ENCODE measurements around the gene KANSL1L.

KANSL1L gene

GRCh38 chr2:210112871-210113270 is 58.3 kb downstream of the KANSL1L start:
- Mint-ChIP-seq H3K4me1 (no peaks in the 10 kb centered on the region), H3K36me3 (ENCODE audit: low read depth) (peaks cover 60% of the 10 kb centered on the region), H3K27me3 (ENCODE audit: low read depth, poor library complexity) (peaks cover 6% of the 10 kb centered on the region), H3K9me3 (peaks cover 49% of the 10 kb centered on the region), H3K4me3 (no peak overlapping the region), H3K27ac (no peak overlapping the region)
- no peak for DNase-seq
- TF ChIP-seq CTCF (IDR thresholded peaks at IDR 0.05), result no peak

- Mint-ChIP-seq H3K27ac (no peak overlapping the region), H3K4me1 (no peaks in the 10 kb centered on the region), H3K9me3 (no peaks in the 10 kb centered on the region), H3K27me3 (ENCODE audit: low read depth, poor library complexity) (no peaks in the 10 kb centered on the region), H3K36me3 (ENCODE audit: low read depth) (peaks cover 21% of the 10 kb centered on the region), H3K4me3 (no peak overlapping the region)
- no peak for TF ChIP-seq CTCF (IDR thresholded peaks at IDR 0.05)
- no peak for DNase-seq
Measured at GRCh38 chr2:210099940-210100339, 71.3 kb downstream of the KANSL1L start.

GRCh38 chr2:210094787-210095186 is 76.4 kb downstream of the KANSL1L start:
- TF ChIP-seq CTCF (IDR thresholded peaks at IDR 0.05), result no peak
- Mint-ChIP-seq H3K4me1 (no peaks in the 10 kb centered on the region), H3K27me3 (ENCODE audit: low read depth, poor library complexity) (no peaks in the 10 kb centered on the region), H3K4me3 (no peak overlapping the region), H3K36me3 (ENCODE audit: low read depth) (peaks cover 5% of the 10 kb centered on the region), H3K9me3 (no peaks in the 10 kb centered on the region), H3K27ac (no peak overlapping the region)
- no peak for DNase-seq

GRCh38 chr2:210092791-210093190 is 78.4 kb downstream of the KANSL1L start:
- no peak for DNase-seq
- H3K4me3 Mint-ChIP-seq, result no peak overlapping the region

GRCh38 chr2:210086930-210087329 is 84.3 kb downstream of the KANSL1L start:
- Mint-ChIP-seq H3K4me1 (no peaks in the 10 kb centered on the region), H3K9me3 (no peaks in the 10 kb centered on the region), H3K36me3 (ENCODE audit: low read depth) (no peaks in the 10 kb centered on the region), H3K4me3 (no peak overlapping the region), H3K27me3 (ENCODE audit: low read depth, poor library complexity) (no peaks in the 10 kb centered on the region), H3K27ac (no peak overlapping the region)
- no peak for DNase-seq
- TF ChIP-seq CTCF (IDR thresholded peaks at IDR 0.05), result no peak

More at GRCh38 chr2:210092791-210093190, 78.4 kb downstream of the KANSL1L start:
- no peaks in the 10 kb centered on the region for H3K9me3 Mint-ChIP-seq
- H3K36me3 Mint-ChIP-seq (ENCODE audit: low read depth), result peaks cover 5% of the 10 kb centered on the region
- no peaks in the 10 kb centered on the region for H3K27me3 Mint-ChIP-seq (ENCODE audit: low read depth, poor library complexity)
- no peak overlapping the region for H3K27ac Mint-ChIP-seq
- TF ChIP-seq CTCF (IDR thresholded peaks at IDR 0.05), result no peak
- H3K4me1 Mint-ChIP-seq, result no peaks in the 10 kb centered on the region

GRCh38 chr2:210086292-210086691 is 84.9 kb downstream of the KANSL1L start:
- H3K4me3 Mint-ChIP-seq, result no peak overlapping the region
- H3K27ac Mint-ChIP-seq, result no peak overlapping the region
- H3K36me3 Mint-ChIP-seq (ENCODE audit: low read depth), result no peaks in the 10 kb centered on the region
- H3K4me1 Mint-ChIP-seq, result no peaks in the 10 kb centered on the region
- no peaks in the 10 kb centered on the region for H3K27me3 Mint-ChIP-seq (ENCODE audit: low read depth, poor library complexity)
- no peak for DNase-seq
- no peak for TF ChIP-seq CTCF (IDR thresholded peaks at IDR 0.05)
- H3K9me3 Mint-ChIP-seq, result no peaks in the 10 kb centered on the region

Data from nephron progenitor cell (in vitro differentiated cells).